PC-9 (cell line): ENCODE results near the gene CNN3. TPM values are rescaled to one million over a fixed set of nuclear protein-coding genes. Genes with fewer than 3 reads are reported as not detected.

Source experiments
- BruUV-seq: library from RNA; stranded (reverse); fragments of 400-500 nt; replicated peaks from 2 replicates; lab custom pipeline; 2021; lab: Mats Ljungman, UMichigan
- CTCF ChIA-PET: fragments of 300-600 bp; sonication (Branson Sonifier 250); formaldehyde crosslinking; loops from one replicate; lab custom pipeline; 2022; ENCODE audit warnings: antibody characterized with exemption; lab: Charles Lee
- POLR2A ChIA-PET: fragments of 300-600 bp; sonication (Branson Sonifier 250); formaldehyde crosslinking; loops from one replicate; lab custom pipeline; 2022; ENCODE audit warnings: antibody characterized with exemption; ENCODE audit not compliant: unreplicated experiment; lab: Charles Lee
- DNase-seq, 2 experiments: peaks; one replicate each; pipeline versions ENCODE4 v3.0.0 to v3.0.0-alpha.2; 2015 to 2022; ENCODE audit warnings: mixed read lengths in 1 of 2
- H2AFZ ChIP-seq: fragments of 200-600 bp; sonication (generic); 2 replicates; pipeline ENCODE4 v1.8.1; 2017; ENCODE audit warnings: antibody characterized with exemption
- H3F3A ChIP-seq: fragments of 200-600 bp; sonication (generic); 2 replicates; pipeline ENCODE4 v1.8.1; 2017; ENCODE audit warnings: antibody characterized with exemption, mild to moderate bottlenecking, low read depth; ENCODE audit not compliant: insufficient read depth
- H3K27ac ChIP-seq: fragments of 200-600 bp; sonication (generic); 2 replicates; pipeline ENCODE4 v1.6.1; 2016; ENCODE audit warnings: mixed run types
- H3K27me3 ChIP-seq: fragments of 200-600 bp; sonication (generic); 2 replicates; pipeline ENCODE4 v1.6.1; 2016; ENCODE audit warnings: low read depth, mixed run types; ENCODE audit not compliant: insufficient read depth
- H3K36me3 ChIP-seq: fragments of 200-600 bp; sonication (generic); 2 replicates; pipeline ENCODE4 v1.6.1; 2016; ENCODE audit warnings: low read depth, mixed run types
- H3K4me1 ChIP-seq: fragments of 200-600 bp; sonication (generic); replicated peaks from 2 replicates; pipeline ENCODE4 v1.6.1; 2016; ENCODE audit warnings: mixed run types; ENCODE audit not compliant: insufficient read depth
- H3K4me2 ChIP-seq: fragments of 200-600 bp; sonication (generic); 2 replicates; pipeline ENCODE4 v1.6.1; 2017; ENCODE audit warnings: mixed run types
- H3K4me3 ChIP-seq: fragments of 200-600 bp; sonication (generic); 2 replicates; pipeline ENCODE4 v1.6.1; 2016; ENCODE audit warnings: mixed run types
- H3K79me2 ChIP-seq: fragments of 200-600 bp; sonication (generic); 2 replicates; pipeline ENCODE4 v1.6.1; 2017; ENCODE audit warnings: low read depth, mixed run types
- H3K9me2 ChIP-seq: fragments of 200-600 bp; sonication (generic); 2 replicates; pipeline ENCODE4 v1.8.1; 2017; ENCODE audit warnings: mild to moderate bottlenecking; ENCODE audit not compliant: insufficient read depth
- H3K9me3 ChIP-seq: fragments of 200-600 bp; sonication (generic); 2 replicates; pipeline ENCODE4 v1.8.1; 2016; ENCODE audit warnings: low read depth; ENCODE audit not compliant: insufficient read depth
- H4K20me1 ChIP-seq: fragments of 200-600 bp; sonication (generic); 2 replicates; pipeline ENCODE4 v1.8.1; 2017; ENCODE audit not compliant: insufficient read depth
- EZH2 ChIP-seq: fragments of 200-600 bp; sonication (generic); IDR thresholded peaks from 2 replicates; pipeline ENCODE4 v1.8.0; 2017; ENCODE audit warnings: antibody characterized with exemption, low read depth
- intact Hi-C: fragments of 100-400 bp; cut with micrococcal nuclease; formaldehyde crosslinking; loops from one replicate; pipeline ENCODE4 v1.10.0; 2022; ENCODE audit not compliant: unreplicated experiment
- total RNA-seq: library from RNA; stranded (reverse); gene quantifications from 2 replicates; pipeline ENCODE4 v1.2.3, GENCODE V29; 2021
- TF ChIP-seq, protein P1 (sequence below): fragments of 200-600 bp; sonication (generic); conservative IDR thresholded peaks from 2 replicates; pipeline ENCODE4 v1.6.1; 2017; ENCODE audit warnings: mixed run types, antibody characterized with exemption, mild to moderate bottlenecking, moderate library complexity

The CNN3 gene
- total RNA-seq, 1 experiment from 2014 or later = 135 TPM

DNA sequence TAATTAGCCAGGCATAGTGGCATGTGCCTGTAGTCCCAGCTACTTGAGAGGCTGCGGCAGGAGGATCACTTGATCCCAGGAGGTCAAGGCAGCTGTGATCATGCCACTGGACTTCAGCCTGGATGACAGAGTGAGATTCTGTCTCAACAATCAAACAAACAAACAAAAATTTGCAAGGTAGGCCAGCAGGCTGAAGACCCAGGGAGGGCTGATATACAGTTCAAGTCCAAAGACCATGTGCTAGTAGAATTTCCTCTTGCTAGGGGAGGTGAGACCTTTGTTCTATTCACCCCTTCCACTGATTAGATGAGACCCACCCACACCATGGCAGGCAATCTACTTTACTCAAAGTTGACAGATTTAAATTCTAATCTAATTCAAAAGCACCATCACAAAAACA is 31.2 kb upstream of the CNN3 start:
- no peaks in the 10 kb centered on the region for H4K20me1 ChIP-seq
- CTCF ChIA-PET = no interaction called here
- no TSS peak for BruUV-seq
- no peak overlapping the region for H3K4me2 ChIP-seq
- intact Hi-C loops = no loop called here
- no peaks in the 10 kb centered on the region for H3K36me3 ChIP-seq
- H3F3A ChIP-seq = no peaks in the 10 kb centered on the region
- no peak overlapping the region for H2AFZ ChIP-seq
- POLR2A ChIA-PET = no interaction called here
- no peak overlapping the region for H3K4me3 ChIP-seq
- H3K9me2 ChIP-seq = 0 out of 2 replicates have a peak, but pooled peaks cover 7% of the 10 kb centered on the region
- H3K9me3 ChIP-seq = no peaks in the 10 kb centered on the region
- H3K27ac ChIP-seq = no peak overlapping the region
- no peaks in the 10 kb centered on the region for H3K4me1 ChIP-seq
- TF ChIP-seq, protein P1, sequence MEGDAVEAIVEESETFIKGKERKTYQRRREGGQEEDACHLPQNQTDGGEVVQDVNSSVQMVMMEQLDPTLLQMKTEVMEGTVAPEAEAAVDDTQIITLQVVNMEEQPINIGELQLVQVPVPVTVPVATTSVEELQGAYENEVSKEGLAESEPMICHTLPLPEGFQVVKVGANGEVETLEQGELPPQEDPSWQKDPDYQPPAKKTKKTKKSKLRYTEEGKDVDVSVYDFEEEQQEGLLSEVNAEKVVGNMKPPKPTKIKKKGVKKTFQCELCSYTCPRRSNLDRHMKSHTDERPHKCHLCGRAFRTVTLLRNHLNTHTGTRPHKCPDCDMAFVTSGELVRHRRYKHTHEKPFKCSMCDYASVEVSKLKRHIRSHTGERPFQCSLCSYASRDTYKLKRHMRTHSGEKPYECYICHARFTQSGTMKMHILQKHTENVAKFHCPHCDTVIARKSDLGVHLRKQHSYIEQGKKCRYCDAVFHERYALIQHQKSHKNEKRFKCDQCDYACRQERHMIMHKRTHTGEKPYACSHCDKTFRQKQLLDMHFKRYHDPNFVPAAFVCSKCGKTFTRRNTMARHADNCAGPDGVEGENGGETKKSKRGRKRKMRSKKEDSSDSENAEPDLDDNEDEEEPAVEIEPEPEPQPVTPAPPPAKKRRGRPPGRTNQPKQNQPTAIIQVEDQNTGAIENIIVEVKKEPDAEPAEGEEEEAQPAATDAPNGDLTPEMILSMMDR = no peak
- no peak for TF ChIP-seq EZH2
- no peaks in the 10 kb centered on the region for H3K27me3 ChIP-seq
- no peak for DNase-seq
- H3K79me2 ChIP-seq = no peaks in the 10 kb centered on the region

DNA sequence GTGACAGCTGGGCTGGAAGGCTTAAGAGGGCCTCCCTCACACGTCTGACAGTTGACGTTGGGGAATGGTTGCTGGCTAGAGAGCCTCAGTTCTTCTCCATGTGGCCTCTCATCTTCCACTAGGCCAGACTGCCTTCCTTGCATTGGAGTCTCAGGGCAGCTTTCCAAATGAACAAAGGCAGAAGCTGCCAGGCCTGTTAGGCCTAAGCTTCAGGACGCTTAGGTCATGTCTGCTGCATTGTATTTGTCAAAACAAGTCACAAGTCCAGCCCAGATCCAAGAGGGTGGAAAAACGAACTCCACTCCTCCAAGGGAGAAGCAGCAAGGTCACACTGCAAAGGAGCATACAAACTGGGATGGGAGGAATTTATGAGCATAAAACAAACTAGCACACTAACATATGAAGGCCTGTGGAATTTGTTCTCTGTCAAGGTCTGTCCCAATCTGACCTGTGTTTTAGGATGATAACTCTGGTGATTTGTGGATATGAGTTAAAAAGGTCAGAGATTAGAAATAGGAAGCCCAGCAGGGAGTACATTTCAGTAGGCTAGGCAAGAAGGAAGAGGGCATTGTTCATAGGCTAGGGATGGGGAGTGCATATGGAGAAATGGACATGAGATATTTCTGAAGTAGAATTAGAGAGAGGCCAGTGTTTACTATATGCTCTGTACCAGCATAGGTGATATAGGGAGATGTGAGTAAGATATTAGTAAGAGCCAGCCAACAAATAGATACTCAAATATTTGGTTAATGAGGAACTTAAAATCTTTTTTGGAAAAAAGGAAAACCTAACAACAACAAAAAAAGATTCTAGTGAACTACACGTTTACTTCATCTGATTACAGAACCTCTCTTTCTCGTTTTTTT is 29.1 kb upstream of the CNN3 start:
- H3K36me3 ChIP-seq = no peaks in the 10 kb centered on the region
- POLR2A ChIA-PET = interaction anchor here (0.6 kb wide), 1 partner anchor 19 kb away, joined by 4 read pairs; no protein-coding TSS in a partner anchor
- CTCF ChIA-PET = no interaction called here
- no peaks in the 10 kb centered on the region for H4K20me1 ChIP-seq
- DNase-seq = peak in 1 of 2 experiments; percentile 48
- no peaks in the 10 kb centered on the region for H3K9me3 ChIP-seq
- 0 out of 2 replicates have a peak, but pooled peaks cover 7% of the 10 kb centered on the region for H3K9me2 ChIP-seq
- intact Hi-C loops = no loop called here
- H3K4me3 ChIP-seq = no peak overlapping the region
- no peaks in the 10 kb centered on the region for H3F3A ChIP-seq
- TF ChIP-seq, protein P1 = no peak
- TF ChIP-seq EZH2 = no peak
- H3K79me2 ChIP-seq = no peaks in the 10 kb centered on the region
- BruUV-seq = no TSS peak
- peaks cover 10% of the 10 kb centered on the region for H3K4me1 ChIP-seq
- no peak overlapping the region for H3K27ac ChIP-seq
- H3K4me2 ChIP-seq = no peak overlapping the region
- no peak overlapping the region for H2AFZ ChIP-seq
- no peaks in the 10 kb centered on the region for H3K27me3 ChIP-seq

DNA sequence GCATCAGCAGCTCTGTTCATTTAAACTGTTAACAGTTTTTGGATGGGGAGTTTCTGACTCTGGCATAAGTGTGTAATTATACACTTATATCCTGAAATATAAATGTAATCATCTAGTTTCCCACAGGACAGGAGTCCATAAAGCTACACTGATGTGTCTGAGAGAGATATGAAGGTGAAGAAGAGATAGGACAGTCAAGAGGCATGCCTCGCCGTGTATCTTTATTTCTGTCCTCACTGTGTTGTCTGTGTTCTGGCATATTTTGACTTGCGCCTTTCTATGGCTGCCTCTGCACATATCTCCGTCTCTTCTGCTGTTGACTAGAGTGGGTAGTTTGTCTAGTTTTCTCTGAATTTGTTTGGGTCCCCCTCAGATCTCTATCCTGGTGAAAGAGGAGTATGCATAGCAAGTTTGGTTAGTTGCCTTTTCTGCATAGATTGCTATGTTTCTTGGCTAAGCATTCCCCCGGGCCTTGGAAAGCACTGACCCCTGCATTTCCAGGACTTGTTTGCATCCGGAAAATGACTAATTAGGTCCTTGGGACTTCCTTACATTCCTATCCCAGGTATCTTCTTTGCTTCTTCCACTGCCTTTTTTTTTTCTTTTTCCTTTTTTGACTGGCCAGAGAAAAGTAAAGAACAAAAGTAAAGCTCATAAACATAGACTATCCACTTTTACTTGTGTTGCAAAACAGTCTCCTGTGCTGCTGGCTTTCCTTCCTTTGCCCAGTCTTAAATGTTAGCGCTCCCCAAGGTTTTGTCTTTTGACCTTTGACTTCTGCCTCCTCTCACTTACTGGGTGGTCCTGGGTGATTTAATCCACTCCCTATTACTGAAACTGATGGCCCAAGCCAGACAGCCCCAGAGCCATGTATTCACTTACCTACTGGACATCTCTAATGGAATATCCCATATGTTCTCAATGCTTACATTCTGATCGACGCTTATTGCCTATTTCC is 27.6 kb upstream of the CNN3 start:
- no peak overlapping the region for H3K4me3 ChIP-seq
- peaks cover 5% of the 10 kb centered on the region; the same call in 1 of the 2 replicates for H3F3A ChIP-seq
- ChIA-PET CTCF (no interaction called here), POLR2A (no interaction called here)
- BruUV-seq = no TSS peak
- H4K20me1 ChIP-seq = no peaks in the 10 kb centered on the region
- peaks cover 24% of the 10 kb centered on the region for H3K4me1 ChIP-seq
- no peak overlapping the region for H3K27ac ChIP-seq
- no peak for TF ChIP-seq EZH2
- TF ChIP-seq, protein P1 = no peak
- no peak for DNase-seq
- H3K9me3 ChIP-seq = no peaks in the 10 kb centered on the region
- intact Hi-C loops = no loop called here
- H3K4me2 ChIP-seq = no peak overlapping the region
- no peak overlapping the region for H2AFZ ChIP-seq
- H3K27me3 ChIP-seq = no peaks in the 10 kb centered on the region
- H3K36me3 ChIP-seq = no peaks in the 10 kb centered on the region
- no peaks in the 10 kb centered on the region for H3K79me2 ChIP-seq
- H3K9me2 ChIP-seq = 0 out of 2 replicates have a peak, but pooled peaks cover 7% of the 10 kb centered on the region
